ENCODE data around the gene SEMA3B. TPM values are rescaled to one million over a fixed set of nuclear protein-coding genes. Genes with fewer than 3 reads are reported as not detected.
"Not testable (repeated sequence)": the region's sequence is repeated elsewhere in the genome, so short reads cannot be mapped to it uniquely, and the experiment has no call there.

Gene SEMA3B
- total and polyA plus RNA-seq, 8 donors = 40.1 to 310 (median 103) TPM

DNA sequence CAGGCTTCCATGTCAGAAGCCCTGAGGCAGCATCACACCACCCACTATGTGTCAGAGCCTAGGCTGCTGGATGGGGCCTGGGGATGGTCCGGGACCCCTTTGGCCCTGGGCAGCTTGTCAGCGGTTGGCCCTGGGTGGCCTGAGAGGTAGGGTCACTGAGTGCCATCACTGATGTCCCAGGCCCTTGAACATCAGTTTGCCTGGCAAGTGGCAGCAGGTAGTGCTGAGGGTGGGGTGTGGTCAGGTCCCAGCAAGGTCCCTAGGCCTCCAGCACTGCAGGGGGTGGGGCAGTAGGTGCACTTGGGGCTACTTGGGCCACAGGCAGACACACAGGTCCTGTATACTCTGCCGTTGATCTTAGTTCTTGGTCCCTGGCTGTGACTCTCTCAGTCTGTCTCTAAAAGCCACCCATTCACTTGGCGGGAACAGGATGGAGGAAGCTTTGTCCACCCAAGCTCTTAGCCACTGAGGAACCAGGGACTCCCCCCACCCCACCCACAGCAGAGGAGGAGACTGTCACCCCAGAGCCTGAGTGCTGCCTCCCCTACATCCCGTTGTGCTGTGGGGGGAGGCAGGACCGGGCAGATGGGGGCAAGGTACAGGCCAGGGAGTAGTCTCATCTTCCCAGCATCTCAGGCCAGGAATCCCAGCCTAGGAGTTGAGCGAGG, 27.1 kb upstream of the SEMA3B start:
- H3K4me3 ChIP-seq = peak overlapping the region in 2 of 4 donors; percentile 1 to 19
- 54 to 58% (median 57%) methylated on average over 7 of the region's 7 CpGs for WGBS, 5 donors

DNA sequence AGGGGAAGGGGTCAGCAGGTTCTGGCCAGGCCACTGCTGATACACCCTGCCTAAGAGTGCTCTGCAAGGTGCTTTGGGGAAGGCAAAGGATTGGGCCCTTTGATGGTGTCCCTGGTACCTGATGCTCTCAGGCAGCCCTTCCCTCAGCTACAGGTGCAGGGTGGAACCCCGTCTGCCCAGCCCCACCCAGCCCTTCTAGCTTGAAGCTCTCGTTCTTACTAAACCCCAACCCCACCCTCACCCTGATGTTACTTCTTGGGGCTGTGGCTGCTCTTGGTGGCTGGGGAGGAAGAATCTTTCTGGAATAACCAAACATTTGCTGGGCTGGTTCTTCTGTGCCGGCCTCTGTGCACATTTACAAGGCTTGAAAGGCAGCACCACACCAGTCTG, 26.6 kb upstream of the SEMA3B start:
- WGBS, 5 donors = 28 to 58% (median 43%) methylated on average over 3 of the region's 3 CpGs
- H3K36me3 ChIP-seq = peaks cover 0 to 7% (median 3%) of the 10 kb centered on the region in 4 donors

More for the DNA sequence above, 27.1 kb upstream of the SEMA3B start:
- TF ChIP-seq POLR2AphosphoS5 (IDR thresholded peaks at IDR 0.05) = no peak
- TF ChIP-seq EP300 (IDR thresholded peaks at IDR 0.05) = no peak
- TF ChIP-seq, protein P1, sequence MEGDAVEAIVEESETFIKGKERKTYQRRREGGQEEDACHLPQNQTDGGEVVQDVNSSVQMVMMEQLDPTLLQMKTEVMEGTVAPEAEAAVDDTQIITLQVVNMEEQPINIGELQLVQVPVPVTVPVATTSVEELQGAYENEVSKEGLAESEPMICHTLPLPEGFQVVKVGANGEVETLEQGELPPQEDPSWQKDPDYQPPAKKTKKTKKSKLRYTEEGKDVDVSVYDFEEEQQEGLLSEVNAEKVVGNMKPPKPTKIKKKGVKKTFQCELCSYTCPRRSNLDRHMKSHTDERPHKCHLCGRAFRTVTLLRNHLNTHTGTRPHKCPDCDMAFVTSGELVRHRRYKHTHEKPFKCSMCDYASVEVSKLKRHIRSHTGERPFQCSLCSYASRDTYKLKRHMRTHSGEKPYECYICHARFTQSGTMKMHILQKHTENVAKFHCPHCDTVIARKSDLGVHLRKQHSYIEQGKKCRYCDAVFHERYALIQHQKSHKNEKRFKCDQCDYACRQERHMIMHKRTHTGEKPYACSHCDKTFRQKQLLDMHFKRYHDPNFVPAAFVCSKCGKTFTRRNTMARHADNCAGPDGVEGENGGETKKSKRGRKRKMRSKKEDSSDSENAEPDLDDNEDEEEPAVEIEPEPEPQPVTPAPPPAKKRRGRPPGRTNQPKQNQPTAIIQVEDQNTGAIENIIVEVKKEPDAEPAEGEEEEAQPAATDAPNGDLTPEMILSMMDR (IDR thresholded peaks at IDR 0.05) = no peak
- TF ChIP-seq POLR2A (IDR thresholded peaks at IDR 0.05) = no peak
- DNase-seq = no peak
- no peaks in the 10 kb centered on the region for H3K27me3 ChIP-seq
- no peaks in the 10 kb centered on the region for H3K9me3 ChIP-seq
- H3K4me1 ChIP-seq = peaks cover 88 to 100% (median 98%) of the 10 kb centered on the region in 4 donors
- intact Hi-C loops (cut with DNase I; ENCODE audit: low total_unique reads) = no loop called here
- peak overlapping the region; percentile 15 to 97 (median 90) for H3K27ac ChIP-seq
- peaks cover 0 to 7% (median 3%) of the 10 kb centered on the region in 4 donors for H3K36me3 ChIP-seq

DNA sequence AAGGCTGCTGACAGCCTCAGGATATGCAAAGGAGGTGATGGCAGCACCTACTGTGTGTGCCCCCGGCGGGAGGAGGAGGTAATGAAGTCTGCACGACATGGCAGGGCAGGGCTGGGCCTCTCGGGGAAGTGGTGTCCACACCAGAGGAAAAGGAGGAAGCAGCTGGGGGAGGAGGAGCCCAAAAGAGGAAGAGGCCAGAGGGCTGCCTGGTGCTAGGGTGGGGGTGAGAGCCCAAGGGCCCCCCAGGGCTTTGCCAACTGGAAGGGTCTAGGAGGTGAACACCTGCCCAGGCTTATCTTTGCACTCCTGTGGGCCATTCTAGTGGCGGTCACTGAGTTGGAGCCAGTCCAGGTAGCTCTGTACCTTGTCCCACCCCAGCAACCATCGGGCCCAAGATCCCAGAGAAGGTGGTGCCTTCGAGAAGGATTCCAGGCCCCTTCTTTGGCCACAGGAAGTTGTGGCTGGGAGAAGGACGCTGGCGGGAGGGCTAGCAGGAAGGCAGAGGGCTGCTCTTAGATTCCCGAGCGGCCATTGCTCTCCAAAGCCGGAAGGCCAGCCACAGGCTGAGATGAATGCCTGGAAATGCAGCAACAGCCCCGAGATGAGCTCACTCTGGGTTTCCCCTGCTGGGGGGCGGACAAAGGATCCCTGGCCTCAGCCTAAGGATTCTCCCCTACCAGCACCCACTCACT, 25.9 kb upstream of the SEMA3B start:
- H3K4me1 ChIP-seq = peaks cover 91 to 100% (median 98%) of the 10 kb centered on the region in 4 donors
- peak overlapping the region; percentile 22 to 97 (median 90) for H3K27ac ChIP-seq
- intact Hi-C loops (cut with DNase I; ENCODE audit: low total_unique reads) = no loop called here
- H3K27me3 ChIP-seq = no peaks in the 10 kb centered on the region
- peak; percentile 50 to 75 for DNase-seq
- H3K9me3 ChIP-seq = no peaks in the 10 kb centered on the region
- peaks cover 0 to 10% (median 3%) of the 10 kb centered on the region in 4 donors for H3K36me3 ChIP-seq
- TF ChIP-seq POLR2A (IDR thresholded peaks at IDR 0.05) (no peak), POLR2AphosphoS5 (IDR thresholded peaks at IDR 0.05) (peak in 1 of 3 donors; percentile 31), EP300 (IDR thresholded peaks at IDR 0.05) (no peak)
- TF ChIP-seq, protein P1 (IDR thresholded peaks at IDR 0.05) = no peak
- H3K4me3 ChIP-seq = peak overlapping the region in 2 of 4 donors; percentile 17 to 19
- 26 to 38% (median 36%) methylated on average over 9 to 14 of the region's 14 CpGs for WGBS, 5 donors

More for the DNA sequence above, 26.6 kb upstream of the SEMA3B start:
- TF ChIP-seq POLR2A (IDR thresholded peaks at IDR 0.05) (no peak), EP300 (IDR thresholded peaks at IDR 0.05) (no peak), POLR2AphosphoS5 (IDR thresholded peaks at IDR 0.05) (no peak)
- TF ChIP-seq, protein P1 (IDR thresholded peaks at IDR 0.05) = no peak
- Histone ChIP-seq H3K27me3 (no peaks in the 10 kb centered on the region), H3K4me3 (peak overlapping the region in 2 of 4 donors; percentile 1 to 17), H3K27ac (peak overlapping the region; percentile 15 to 97 (median 90)), H3K4me1 (peaks cover 88 to 100% (median 98%) of the 10 kb centered on the region in 4 donors), H3K9me3 (no peaks in the 10 kb centered on the region)
- intact Hi-C loops (cut with DNase I; ENCODE audit: low total_unique reads) = no loop called here
- DNase-seq = no peak

DNA sequence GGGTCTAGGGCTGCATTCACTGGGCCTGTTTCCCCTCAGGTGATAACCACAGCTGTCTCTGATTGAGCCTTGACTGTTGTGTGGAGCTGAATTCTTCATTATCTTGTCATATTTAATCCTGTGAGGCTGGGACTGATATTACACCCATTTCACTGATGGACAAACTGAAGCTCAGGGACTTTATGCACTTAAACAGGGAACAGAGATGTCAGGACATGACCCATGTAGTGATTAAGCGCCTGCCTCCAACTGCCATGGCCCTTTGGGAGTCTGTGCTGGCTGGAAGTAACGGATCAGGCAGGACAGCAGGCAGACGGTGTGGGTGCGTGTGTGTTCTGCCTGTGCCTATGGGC, 25.4 kb upstream of the SEMA3B start:
- peak overlapping the region in 2 of 4 donors; percentile 17 to 19 for H3K4me3 ChIP-seq
- no peak for DNase-seq
- peak overlapping the region; percentile 22 to 97 (median 90) for H3K27ac ChIP-seq
- H3K27me3 ChIP-seq = no peaks in the 10 kb centered on the region
- intact Hi-C loops (cut with DNase I; ENCODE audit: low total_unique reads) = no loop called here
- 73 to 92% (median 91%) methylated on average over 4 of the region's 4 CpGs for WGBS, 5 donors
- H3K9me3 ChIP-seq = no peaks in the 10 kb centered on the region
- H3K4me1 ChIP-seq = peaks cover 90 to 100% (median 98%) of the 10 kb centered on the region in 4 donors
- TF ChIP-seq, protein P1 (IDR thresholded peaks at IDR 0.05) = no peak
- no peak for TF ChIP-seq POLR2A (IDR thresholded peaks at IDR 0.05)
- no peak for TF ChIP-seq EP300 (IDR thresholded peaks at IDR 0.05)
- TF ChIP-seq POLR2AphosphoS5 (IDR thresholded peaks at IDR 0.05) = no peak
- peaks cover 0 to 10% (median 3%) of the 10 kb centered on the region in 4 donors for H3K36me3 ChIP-seq

DNA sequence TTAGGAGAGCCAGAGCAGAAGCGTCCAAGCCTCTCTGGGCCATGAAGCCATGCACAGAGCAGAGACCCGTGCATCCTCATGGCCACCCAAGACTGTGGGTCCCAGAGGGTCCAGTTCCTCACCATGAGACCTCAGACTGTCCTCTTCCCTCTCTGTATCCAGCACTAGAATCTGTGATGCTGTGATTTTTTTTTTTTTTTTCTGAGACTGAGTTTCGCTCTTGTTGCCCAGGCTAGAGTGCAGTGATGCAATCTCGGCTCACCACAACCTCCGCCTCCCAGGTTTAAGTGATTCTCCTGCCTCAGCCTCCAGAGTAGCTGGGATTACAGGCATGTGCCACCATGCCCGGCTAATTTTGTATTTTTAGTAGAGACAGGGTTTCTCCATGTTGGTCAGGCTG, 24.1 kb upstream of the SEMA3B start:
- H3K27ac ChIP-seq = peak overlapping the region in 4 of 5 donors; percentile 84 to 97 (median 92)
- peak overlapping the region in 1 of 4 donors; percentile 46 for H3K4me3 ChIP-seq
- H3K27me3 ChIP-seq; H3K36me3 ChIP-seq; intact Hi-C loops (cut with DNase I; ENCODE audit: low total_unique reads); DNase-seq; H3K9me3 ChIP-seq: not testable (repeated sequence)
- 77 to 87% (median 85%) methylated on average over 6 of the region's 6 CpGs for WGBS, 5 donors
- H3K4me1 ChIP-seq = peaks cover 90 to 100% (median 98%) of the 10 kb centered on the region in 4 donors
